MM.1S (cell line): Measurements from ENCODE around the gene SCIN.
A peak's percentile ranks its signal among the peaks of the same experiment; 100 is the strongest.

Experiments
- DNase-seq: peaks from one replicate; pipeline ENCODE4 v3.0.0-alpha.2; 2015
- H2AFZ ChIP-seq: fragments of 300-600 bp; sonication (generic); 2 replicates; pipeline ENCODE4 v1.6.0; 2016; ENCODE audit warnings: antibody characterized with exemption, low read length
- H3F3A ChIP-seq: fragments of 300-600 bp; sonication (generic); 2 replicates; pipeline ENCODE4 v1.6.1; 2016; ENCODE audit warnings: mild to moderate bottlenecking, antibody characterized with exemption, low read length, moderate library complexity, mixed read lengths; ENCODE audit not compliant: insufficient read depth
- H3K27ac ChIP-seq: fragments of 300-600 bp; sonication (generic); 2 replicates; pipeline ENCODE4 v1.5.1; 2016; ENCODE audit warnings: mild to moderate bottlenecking, low read length
- H3K27me3 ChIP-seq: fragments of 300-600 bp; sonication (generic); replicated peaks from 2 replicates; pipeline ENCODE4 v1.6.0; 2016; ENCODE audit warnings: low read length; ENCODE audit not compliant: insufficient read depth
- H3K36me3 ChIP-seq: fragments of 300-600 bp; sonication (generic); replicated peaks from 2 replicates; pipeline ENCODE4 v1.6.1; 2016; ENCODE audit warnings: mild to moderate bottlenecking, low read length, mixed read lengths; ENCODE audit not compliant: insufficient read depth
- H3K4me1 ChIP-seq: fragments of 300-600 bp; sonication (generic); 2 replicates; pipeline ENCODE4 v1.6.1; 2016; ENCODE audit warnings: low read length, mixed read lengths
- H3K4me2 ChIP-seq: fragments of 300-600 bp; sonication (generic); 2 replicates; pipeline ENCODE4 v1.6.0; 2016; ENCODE audit warnings: low read depth, low read length
- H3K4me3 ChIP-seq: fragments of 300-600 bp; sonication (generic); 2 replicates; pipeline ENCODE4 v1.5.1; 2016; ENCODE audit warnings: low read length, mixed read lengths
- H3K79me2 ChIP-seq: fragments of 300-600 bp; sonication (generic); 2 replicates; pipeline ENCODE4 v1.6.1; 2016; ENCODE audit warnings: mixed run types, low read length, mixed read lengths
- H3K9ac ChIP-seq: fragments of 300-600 bp; sonication (generic); 2 replicates; pipeline ENCODE4 v1.6.1; 2016; ENCODE audit warnings: low read length, mixed read lengths
- H3K9me2 ChIP-seq: fragments of 300-600 bp; sonication (generic); replicated peaks from 2 replicates; pipeline ENCODE4 v1.6.1; 2016; ENCODE audit warnings: mild to moderate bottlenecking, low read length, mixed read lengths; ENCODE audit not compliant: insufficient read depth
- H3K9me3 ChIP-seq: fragments of 300-600 bp; sonication (generic); replicated peaks from 2 replicates; pipeline ENCODE4 v1.6.1; 2016; ENCODE audit warnings: mild to moderate bottlenecking, low read length, mixed read lengths; ENCODE audit not compliant: insufficient read depth
- H4K20me1 ChIP-seq: fragments of 300-600 bp; sonication (generic); 2 replicates; pipeline ENCODE4 v1.6.1; 2016; ENCODE audit warnings: mild to moderate bottlenecking, low read length, moderate library complexity, mixed read lengths; ENCODE audit not compliant: insufficient read depth
- CTCF ChIP-seq: fragments of 300-600 bp; sonication (generic); IDR thresholded peaks from 2 replicates; pipeline ENCODE4 v1.5.1; 2016; ENCODE audit warnings: antibody characterized with exemption, low read length, mixed read lengths
- EZH2 ChIP-seq: fragments of 300-600 bp; sonication (generic); optimal IDR thresholded peaks from 2 replicates; pipeline ENCODE3; 2017; ENCODE audit warnings: low read depth, mild to moderate bottlenecking, antibody characterized with exemption, low read length, mixed read lengths
- EZH2phosphoT487 ChIP-seq: fragments of 300-600 bp; sonication (generic); IDR thresholded peaks from 2 replicates; pipeline ENCODE4 v1.6.1; 2018; ENCODE audit warnings: antibody characterized with exemption, low read length

Gene SCIN

GRCh38 chr7:12674053-12674452 is 103.5 kb downstream of the SCIN start:
- H3K9ac ChIP-seq, result no peak overlapping the region
- H3K27ac ChIP-seq, result no peak overlapping the region
- no peaks in the 10 kb centered on the region; the same call in 1 of the 2 replicates for H3K4me1 ChIP-seq
- H2AFZ ChIP-seq, result no peak overlapping the region
- H4K20me1 ChIP-seq, result no peaks in the 10 kb centered on the region
- H3K79me2 ChIP-seq, result no peaks in the 10 kb centered on the region
- no peak overlapping the region for H3K4me2 ChIP-seq
- DNase-seq, result no peak
- TF ChIP-seq EZH2, result no peak
- TF ChIP-seq CTCF, result no peak
- TF ChIP-seq EZH2phosphoT487, result no peak
- no peak overlapping the region for H3K4me3 ChIP-seq
- H3K9me3 ChIP-seq, result no peaks in the 10 kb centered on the region
- no peaks in the 10 kb centered on the region for H3K27me3 ChIP-seq
- H3F3A ChIP-seq, result no peaks in the 10 kb centered on the region
- no peaks in the 10 kb centered on the region for H3K36me3 ChIP-seq
- H3K9me2 ChIP-seq, result no peaks in the 10 kb centered on the region

GRCh38 chr7:12674861-12675260 is 104.3 kb downstream of the SCIN start:
- no peaks in the 10 kb centered on the region for H3K79me2 ChIP-seq
- no peak overlapping the region for H2AFZ ChIP-seq
- H3K4me3 ChIP-seq, result no peak overlapping the region
- peak overlapping the region; percentile 30; the same call in 1 of the 2 replicates for H3K4me2 ChIP-seq
- H3K4me1 ChIP-seq, result no peaks in the 10 kb centered on the region; the same call in 1 of the 2 replicates
- H3F3A ChIP-seq, result no peaks in the 10 kb centered on the region
- H4K20me1 ChIP-seq, result no peaks in the 10 kb centered on the region
- H3K27me3 ChIP-seq, result no peaks in the 10 kb centered on the region
- DNase-seq, result peak; percentile 76
- TF ChIP-seq EZH2phosphoT487, result no peak
- TF ChIP-seq CTCF, result peak; percentile 74
- H3K27ac ChIP-seq, result no peak overlapping the region
- H3K9me3 ChIP-seq, result no peaks in the 10 kb centered on the region
- no peaks in the 10 kb centered on the region for H3K9me2 ChIP-seq
- H3K9ac ChIP-seq, result no peak overlapping the region
- no peaks in the 10 kb centered on the region for H3K36me3 ChIP-seq

GRCh38 chr7:12683678-12684585 is 113.4 kb downstream of the SCIN start:
- H3K4me2 ChIP-seq, result no peak overlapping the region
- no peak for DNase-seq
- no peak overlapping the region for H2AFZ ChIP-seq

More at GRCh38 chr7:12683678-12684585, 113.4 kb downstream of the SCIN start:
- no peak overlapping the region for H3K4me3 ChIP-seq
- H3K27me3 ChIP-seq, result no peaks in the 10 kb centered on the region
- H3K36me3 ChIP-seq, result no peaks in the 10 kb centered on the region
- H3K79me2 ChIP-seq, result peaks cover 3% of the 10 kb centered on the region; the same call in 1 of the 2 replicates
- H3K9me3 ChIP-seq, result no peaks in the 10 kb centered on the region
- no peak overlapping the region for H3K9ac ChIP-seq
- no peaks in the 10 kb centered on the region for H4K20me1 ChIP-seq
- TF ChIP-seq CTCF, result peak; percentile 17; the same call in 1 of the 2 replicates
- TF ChIP-seq EZH2, result no peak
- TF ChIP-seq EZH2phosphoT487, result no peak
- no peaks in the 10 kb centered on the region for H3K9me2 ChIP-seq
- H3F3A ChIP-seq, result peaks cover 13% of the 10 kb centered on the region
- peaks cover 4% of the 10 kb centered on the region; the same call in 1 of the 2 replicates for H3K4me1 ChIP-seq
- no peak overlapping the region for H3K27ac ChIP-seq
